Aorta (tissue), 5 donors: ENCODE results near the gene CDK8. TPM values are rescaled to one million over a fixed set of nuclear protein-coding genes. Genes with fewer than 3 reads are reported as not detected.

Experiments used
- ATAC-seq: fragments of 200-7000 bp; cut with Tn5 transposase; one replicate; pipeline ENCODE4 v1.9.1; 2022; ENCODE audit warnings: moderate library complexity; ENCODE audit not compliant: low FRiP score
- DNase-seq, 2 donors: peaks; one replicate each; pipeline ENCODE4 v3.0.0-alpha.2; 2020
- H3K27ac ChIP-seq, 2 donors: one replicate each; pipeline ENCODE4 v1.5.1; 2013; ENCODE audit warnings: low read length in 2 of 2, mild to moderate bottlenecking in 2 of 2, moderate library complexity in 2 of 2, control low read depth in 1 of 2, inconsistent platforms in 1 of 2, low read depth in 1 of 2
- H3K27me3 ChIP-seq, 2 donors: one replicate each; pipeline ENCODE4 v1.6.1; 2013; ENCODE audit warnings: control low read depth in 1 of 2, low read length in 1 of 2, mild to moderate bottlenecking in 1 of 2, moderate library complexity in 1 of 2; ENCODE audit not compliant: insufficient read depth in 2 of 2, control insufficient read depth in 1 of 2
- H3K36me3 ChIP-seq, 2 donors: one replicate each; pipeline ENCODE4 v1.6.1; 2013; ENCODE audit warnings: control low read depth in 1 of 2, low read length in 1 of 2, mild to moderate bottlenecking in 1 of 2; ENCODE audit not compliant: insufficient read depth in 2 of 2, control insufficient read depth in 1 of 2
- H3K4me1 ChIP-seq, 2 donors: one replicate each; pipeline ENCODE4 v1.6.1; 2013; ENCODE audit warnings: low read length in 2 of 2, control low read depth in 1 of 2, mild to moderate bottlenecking in 1 of 2, moderate library complexity in 1 of 2; ENCODE audit not compliant: insufficient read depth in 2 of 2, control insufficient read depth in 1 of 2
- H3K4me3 ChIP-seq, 2 donors: one replicate each; pipeline ENCODE4 v1.5.1; 2013; ENCODE audit warnings: low read length in 2 of 2, control low read depth in 1 of 2, mild to moderate bottlenecking in 1 of 2
- H3K9me3 ChIP-seq: one replicate; pipeline ENCODE4 v1.6.1; 2013; ENCODE audit warnings: mild to moderate bottlenecking, low read length; ENCODE audit not compliant: control insufficient read depth
- WGBS, 2 donors: extraction: QIAGEN DNeasy Blood & Tissue Kit; methylation state at CpG; one replicate each; pipeline ENCODE4 v1.1.7; 2013; 5-methylcytosine and 5-hydroxymethylcytosine counted together
- intact Hi-C, 2 donors: fragments of 100-400 bp; cut with DNase I; formaldehyde crosslinking; loops; one replicate each; pipeline versions ENCODE4 v1.14.2 to v1.15.0; 2022
- polyA plus RNA-seq, 2 donors: library from polyadenylated mRNA; stranded (reverse); fragments of 200-250 nt; gene quantifications; one replicate each; pipeline ENCODE4 v1.2.3, GENCODE V29; 2013
- total RNA-seq, 2 donors: library from RNA; stranded (reverse); fragmentation: NEBNext Ultra II Directional; extraction: Animal tissue kit (Norgen Biotek cat#: 25700); gene quantifications; one replicate each; pipeline ENCODE4 v1.2.1, GENCODE V29; 2021
- donor health status: healthy with polysubstance abuse.
- donor health status: Bipolar disorder and iron deficiency.
- donor health status: DM: no; HTN: no; CAD: no.
- donor health status: DM: no; HTN: no; CAD: no.
- donor health status: DM: yes; HTN: yes; CAD: no.

The CDK8 gene
- total and polyA plus RNA-seq, 4 donors, result 9.6 to 16.9 (median 10.6) TPM

DNA sequence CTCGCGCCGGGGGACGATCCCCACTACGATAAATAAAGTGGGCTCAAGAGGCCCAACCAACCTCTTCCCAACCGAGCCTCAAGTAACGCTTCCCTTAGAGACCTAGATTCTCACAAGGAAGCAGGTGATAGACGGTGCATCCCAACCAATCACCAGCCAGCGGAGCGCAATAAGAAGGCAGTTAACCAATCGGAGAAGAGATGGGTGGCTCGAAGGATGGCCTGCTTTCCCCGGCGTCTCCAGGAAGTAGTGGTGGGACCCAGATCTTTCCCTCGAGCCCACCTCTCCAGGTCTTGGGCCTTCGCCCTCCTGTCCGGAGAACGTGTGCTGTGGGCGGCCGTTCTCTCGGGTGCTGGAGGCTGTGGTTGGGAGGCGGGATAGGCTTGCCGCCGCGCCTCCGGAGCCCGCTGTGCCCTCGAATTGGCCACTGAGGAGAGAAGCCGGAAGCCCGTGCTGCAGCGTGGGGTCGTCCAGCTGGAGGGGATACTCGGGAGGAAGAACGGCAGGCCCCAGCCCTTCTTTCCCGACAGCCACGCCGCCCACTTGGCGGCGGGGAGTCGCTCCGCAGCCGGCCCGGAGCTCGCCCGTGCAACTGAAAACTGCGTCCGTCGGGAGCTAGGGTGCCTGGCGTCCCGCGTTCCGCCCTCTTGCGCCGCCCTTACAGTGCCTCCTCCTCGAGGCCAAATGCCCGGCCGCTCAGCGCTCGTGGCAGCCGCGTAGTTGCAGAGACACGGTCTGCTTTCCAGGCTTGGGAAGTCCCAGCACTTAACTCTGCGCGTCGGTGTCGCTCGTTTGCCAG is 32.0 kb upstream of the CDK8 start, which contains the start of gene RNF6:
TSS of gene RNF6 (minus strand) at position 594 of the 799 bp plus-strand sequence. CDS start 2,665 bp downstream, outside the sequence.
- intact Hi-C loops, result loop anchor here in 1 of 2 donors (1.0 kb wide), 2 partner anchors 31 to 36 kb away; no protein-coding TSS in a partner anchor
- DNase-seq (peak; percentile 96), ATAC-seq (peak; percentile 100)
- WGBS, 2 donors, result 0% methylated on average over 61 to 67 of the region's 67 CpGs
- no peaks in the 10 kb centered on the region for H3K9me3 ChIP-seq
- peaks cover 0 to 3% of the 10 kb centered on the region in 2 donors for H3K4me1 ChIP-seq
- H3K27me3 ChIP-seq, result no peaks in the 10 kb centered on the region
- peak within 1 kb of the TSS; percentile 95 for H3K27ac ChIP-seq
- H3K36me3 ChIP-seq, result peaks cover 0 to 3% of the 10 kb centered on the region in 2 donors
- peak within 1 kb of the TSS; percentile 83 to 96 for H3K4me3 ChIP-seq

DNA sequence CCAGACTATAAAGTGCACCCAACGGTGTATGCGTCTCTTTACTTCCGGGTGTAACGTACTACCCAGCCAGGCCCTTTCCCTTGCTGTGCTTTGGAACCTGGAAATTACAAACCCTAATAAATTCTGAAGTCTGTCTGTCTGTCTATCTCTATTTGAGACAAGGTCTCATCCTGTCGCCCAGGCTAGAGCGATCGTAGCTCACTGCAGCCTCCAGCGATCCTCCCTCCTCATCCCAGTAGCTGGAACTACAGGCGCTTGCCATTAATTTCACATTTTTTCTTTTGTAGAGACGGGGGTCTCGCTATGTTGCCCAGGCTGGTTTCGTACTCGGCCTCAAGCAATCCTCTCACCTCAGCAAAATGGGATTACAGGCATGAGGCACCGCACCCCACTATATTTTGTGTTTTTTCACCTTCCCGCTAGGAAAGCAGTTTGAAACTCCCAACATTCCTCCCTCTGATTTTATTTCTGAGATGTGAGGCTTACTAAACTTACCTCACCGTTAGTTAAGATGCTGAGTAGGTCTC is 31.3 kb upstream of the CDK8 start:
- peak overlapping the region; percentile 28 to 95 for H3K27ac ChIP-seq
- no peaks in the 10 kb centered on the region for H3K27me3 ChIP-seq
- no peaks in the 10 kb centered on the region for H3K36me3 ChIP-seq
- H3K4me3 ChIP-seq, result peak overlapping the region; percentile 83 to 96
- no peaks in the 10 kb centered on the region for H3K9me3 ChIP-seq
- WGBS, 2 donors, result 12 to 14% methylated on average over 16 of the region's 16 CpGs
- peaks cover 0 to 3% of the 10 kb centered on the region in 2 donors for H3K4me1 ChIP-seq
- intact Hi-C loops, result loop anchor here in 1 of 2 donors (1.0 kb wide), 1 partner anchor 31 kb away; no protein-coding TSS in a partner anchor
- peak; percentile 86 for ATAC-seq
- no peak for DNase-seq

DNA sequence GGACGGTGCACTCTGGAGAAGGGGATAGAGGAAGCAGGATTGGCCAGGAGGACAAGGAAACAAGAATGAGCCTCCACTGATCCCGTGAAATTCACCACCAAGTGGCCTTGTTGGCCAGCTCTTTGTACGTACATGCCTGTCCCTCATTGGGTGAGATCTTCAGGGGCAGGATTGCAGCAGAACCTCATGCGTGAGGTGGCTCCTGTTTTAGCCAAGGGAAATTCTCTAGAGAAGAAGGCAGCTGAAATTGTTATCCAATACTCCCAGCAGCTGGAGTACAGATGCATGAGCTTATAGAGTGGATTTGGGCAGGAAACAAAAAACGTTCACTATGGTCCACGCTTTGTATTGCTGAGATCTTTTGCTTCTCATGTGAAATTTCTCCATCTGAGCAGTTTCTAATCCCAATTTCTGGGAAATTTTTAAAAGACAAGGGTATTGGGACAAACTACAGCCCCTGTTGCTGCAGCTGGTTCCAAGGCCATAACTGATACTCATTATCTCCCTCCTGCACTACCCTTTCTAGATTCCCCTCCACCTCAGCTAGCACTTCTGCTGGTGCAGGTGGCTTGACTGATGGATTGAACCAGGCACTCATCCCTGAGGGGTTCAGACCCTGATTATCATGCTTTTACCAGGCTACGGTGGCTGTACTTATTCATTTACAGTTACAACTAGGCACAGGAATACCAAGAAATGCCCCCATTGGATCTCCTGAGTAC is 27.9 kb upstream of the CDK8 start:
- ATAC-seq (no peak), DNase-seq (no peak)
- Histone ChIP-seq H3K27me3 (no peaks in the 10 kb centered on the region), H3K27ac (no peak overlapping the region), H3K9me3 (no peaks in the 10 kb centered on the region), H3K36me3 (no peaks in the 10 kb centered on the region), H3K4me3 (no peak overlapping the region), H3K4me1 (no peaks in the 10 kb centered on the region)
- intact Hi-C loops, result no loop called here
- WGBS, 2 donors, result 68 to 73% methylated on average over 7 of the region's 7 CpGs

DNA sequence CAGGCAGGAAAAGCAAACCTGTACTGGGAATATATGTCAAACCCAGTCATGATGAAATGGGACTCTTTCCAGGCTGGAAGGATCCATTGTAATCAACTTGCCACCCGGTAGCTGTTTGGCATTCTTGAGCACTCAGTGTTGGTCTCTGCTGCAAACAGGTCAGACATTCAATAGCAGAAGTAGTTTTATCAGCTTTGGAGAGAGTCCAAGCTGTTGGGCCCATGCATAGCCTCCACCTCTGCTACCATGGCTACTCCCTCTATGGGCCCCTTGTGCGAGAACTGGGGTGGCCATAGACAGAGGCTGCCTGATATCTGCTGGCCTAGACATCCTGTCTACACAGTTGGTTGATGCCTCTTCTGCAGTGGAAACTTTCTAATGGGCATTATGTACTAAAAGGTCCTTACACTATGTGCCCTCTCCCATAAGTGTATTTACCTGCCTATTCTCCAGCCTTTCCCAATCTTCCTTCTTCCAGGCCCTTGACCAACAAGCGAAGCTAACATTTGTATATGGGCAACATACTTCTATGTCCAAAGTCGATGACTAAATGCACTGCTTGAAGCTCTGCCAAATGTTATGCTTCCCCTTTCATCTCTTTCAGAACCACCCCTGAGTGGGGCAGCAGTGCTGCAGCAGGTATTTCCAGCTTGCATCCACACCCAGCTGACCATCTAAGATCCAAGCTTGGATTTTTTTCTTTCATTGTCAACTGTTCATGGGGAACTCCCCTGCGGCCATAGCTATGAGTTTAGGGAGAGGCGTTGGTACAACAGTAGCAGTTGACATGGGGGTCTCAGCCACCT is 26.6 kb upstream of the CDK8 start:
- WGBS, 2 donors, result 87 to 92% methylated on average over 6 of the region's 6 CpGs
- H3K27ac ChIP-seq, result no peak overlapping the region
- no peak for DNase-seq
- H3K4me1 ChIP-seq, result no peaks in the 10 kb centered on the region
- intact Hi-C loops, result no loop called here
- no peaks in the 10 kb centered on the region for H3K9me3 ChIP-seq
- H3K4me3 ChIP-seq, result no peak overlapping the region
- no peak for ATAC-seq
- H3K36me3 ChIP-seq, result no peaks in the 10 kb centered on the region
- H3K27me3 ChIP-seq, result no peaks in the 10 kb centered on the region

DNA sequence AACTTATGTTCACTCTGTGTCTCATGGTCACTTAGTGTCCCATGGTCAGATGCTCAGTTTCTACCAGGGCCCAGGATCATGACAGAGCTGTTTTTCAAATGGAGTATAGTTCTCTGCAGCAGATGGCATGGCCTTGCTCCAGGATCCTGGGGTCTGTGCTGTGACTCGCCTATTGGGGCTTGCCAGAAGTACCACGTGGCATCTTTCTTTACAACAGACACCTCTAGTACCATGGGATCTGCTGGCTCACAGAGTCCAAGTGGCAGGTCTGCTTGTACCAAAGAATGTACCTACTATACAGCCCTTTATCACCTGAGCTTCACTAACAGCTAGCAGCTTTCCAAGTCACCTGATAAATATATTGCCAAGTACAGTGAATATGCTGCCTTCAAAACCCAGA is 25.8 kb upstream of the CDK8 start:
- intact Hi-C loops, result no loop called here
- no peak overlapping the region for H3K27ac ChIP-seq
- H3K27me3 ChIP-seq, result no peaks in the 10 kb centered on the region
- DNase-seq (no peak), ATAC-seq (no peak)
- H3K36me3 ChIP-seq, result no peaks in the 10 kb centered on the region
- no peaks in the 10 kb centered on the region for H3K4me1 ChIP-seq
- no peaks in the 10 kb centered on the region for H3K9me3 ChIP-seq
- 79 to 80% methylated on average over 2 of the region's 2 CpGs for WGBS, 2 donors
- no peak overlapping the region for H3K4me3 ChIP-seq

DNA sequence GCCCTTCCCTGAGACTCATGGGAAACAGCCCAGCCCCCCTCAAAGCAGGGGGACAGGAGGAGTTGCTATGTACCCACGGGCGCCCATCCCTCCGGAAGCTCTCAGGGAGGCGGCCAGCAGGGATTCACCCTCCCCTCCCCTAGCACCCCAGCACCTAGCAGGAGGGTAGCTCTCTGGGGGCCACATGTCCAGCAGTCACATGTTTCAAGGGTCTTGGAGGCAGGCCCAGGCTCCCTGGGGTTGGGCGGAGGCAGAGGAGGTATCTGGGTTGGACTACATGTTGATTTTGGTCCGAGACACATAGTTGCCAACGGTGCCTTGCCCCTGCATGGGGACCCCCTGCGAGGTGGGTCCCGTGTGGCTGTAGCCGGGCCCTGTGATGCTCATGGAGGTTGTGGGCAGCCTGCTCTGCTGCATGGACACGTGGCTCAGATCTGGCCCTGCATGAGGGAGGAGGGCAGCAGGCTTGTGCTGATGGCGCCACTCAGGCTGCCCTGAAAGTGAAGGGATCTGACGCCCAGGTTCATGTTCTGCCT is 24.8 kb upstream of the CDK8 start:
- 82 to 88% methylated on average over 13 of the region's 13 CpGs for WGBS, 2 donors
- no peak overlapping the region for H3K4me3 ChIP-seq
- no peak overlapping the region for H3K27ac ChIP-seq
- H3K27me3 ChIP-seq, result no peaks in the 10 kb centered on the region
- H3K36me3 ChIP-seq, result no peaks in the 10 kb centered on the region
- DNase-seq (no peak), ATAC-seq (no peak)
- intact Hi-C loops, result no loop called here
- no peaks in the 10 kb centered on the region for H3K4me1 ChIP-seq
- no peaks in the 10 kb centered on the region for H3K9me3 ChIP-seq

DNA sequence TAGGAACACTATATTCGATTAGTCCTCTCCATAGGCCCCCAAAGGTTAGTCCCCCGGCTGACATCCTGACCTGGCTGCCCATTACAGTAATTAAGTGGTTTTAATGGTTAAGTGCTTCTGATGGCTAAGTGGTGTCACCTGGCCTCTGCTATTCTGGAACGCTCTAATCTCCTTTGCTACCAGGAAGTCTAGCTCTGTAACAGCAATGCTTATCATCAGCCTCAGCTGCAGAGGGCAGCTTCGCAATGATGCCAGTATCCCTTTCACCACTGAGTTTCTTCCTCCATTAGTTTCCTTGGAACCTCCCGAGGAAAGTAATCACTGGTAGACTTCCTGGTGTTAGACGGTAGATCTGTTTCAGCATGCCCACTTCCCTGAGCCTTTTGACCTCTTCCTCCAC is 23.2 kb upstream of the CDK8 start:
- H3K36me3 ChIP-seq, result no peaks in the 10 kb centered on the region
- 74 to 79% methylated on average over 6 of the region's 6 CpGs for whole genome bisulfite sequencing, 2 donors
- intact Hi-C loops, result no loop called here
- H3K9me3 ChIP-seq, result no peaks in the 10 kb centered on the region
- H3K4me1 ChIP-seq, result no peaks in the 10 kb centered on the region
- no peak overlapping the region for H3K4me3 ChIP-seq
- no peak for DNase-seq
- H3K27me3 ChIP-seq, result no peaks in the 10 kb centered on the region
- H3K27ac ChIP-seq, result no peak overlapping the region
- ATAC-seq, result no peak

DNA sequence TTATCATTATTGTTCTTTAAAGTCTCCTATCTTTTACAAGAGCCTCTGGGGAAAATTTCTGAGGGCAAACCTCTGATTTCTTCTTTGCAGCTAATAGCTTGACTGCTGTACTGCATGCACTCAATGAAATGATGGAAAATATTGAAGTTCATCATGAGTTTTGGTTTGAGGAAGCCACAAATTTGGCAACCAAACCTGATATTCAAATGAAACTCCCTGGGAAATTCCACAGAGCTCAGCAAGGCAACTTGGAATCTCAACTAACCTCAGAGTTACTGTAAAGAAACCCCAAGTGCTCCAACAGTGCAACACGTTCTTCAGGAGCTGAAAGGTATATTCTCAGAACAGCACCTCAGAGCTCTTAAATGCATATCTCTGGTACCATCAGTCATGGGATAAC is 17.6 kb upstream of the CDK8 start:
- no peaks in the 10 kb centered on the region for H3K9me3 ChIP-seq
- 43 to 70% methylated on average over 1 of the region's 1 CpG for WGBS, 2 donors
- H3K27ac ChIP-seq, result no peak overlapping the region
- intact Hi-C loops, result no loop called here
- no peak overlapping the region for H3K4me3 ChIP-seq
- no peaks in the 10 kb centered on the region for H3K4me1 ChIP-seq
- H3K27me3 ChIP-seq, result no peaks in the 10 kb centered on the region
- no peaks in the 10 kb centered on the region for H3K36me3 ChIP-seq
- DNase-seq (no peak), ATAC-seq (no peak)
